Effector CD8-positive, alpha-beta T cell (primary cell): ENCODE results near the gene KLF5.

Experiments used
- DNase-seq: peaks from one replicate; lab custom pipeline; 2025; lab: John Stamatoyannopoulos, UW

The KLF5 gene

GRCh38 chr13:73059460-73060250, 850 bp downstream of the KLF5 start:
- DNase-seq: peak; percentile 5

GRCh38 chr13:73060251-73061160, 1.7 kb downstream of the KLF5 start:
- DNase-seq: no peak

DNA sequence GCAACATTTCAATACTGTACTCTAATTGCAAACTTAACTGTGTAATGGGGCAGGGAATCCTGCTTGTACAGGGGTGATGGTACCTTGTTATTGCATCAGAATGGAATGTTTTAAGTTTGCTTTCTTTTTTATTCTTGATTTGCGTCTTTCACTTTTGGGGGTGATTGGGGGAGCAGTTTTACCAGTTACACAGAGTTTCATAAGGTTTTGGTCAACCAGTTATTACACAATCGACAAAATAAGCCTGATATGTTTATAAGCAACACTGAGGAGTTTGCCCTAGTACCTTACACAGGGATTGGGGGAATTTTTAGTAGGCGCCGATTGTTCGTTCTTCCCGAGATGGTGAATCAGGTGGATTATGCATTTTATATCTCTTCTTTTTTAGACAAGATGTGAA, 2.7 kb downstream of the KLF5 start:
- DNase-seq: no peak

DNA sequence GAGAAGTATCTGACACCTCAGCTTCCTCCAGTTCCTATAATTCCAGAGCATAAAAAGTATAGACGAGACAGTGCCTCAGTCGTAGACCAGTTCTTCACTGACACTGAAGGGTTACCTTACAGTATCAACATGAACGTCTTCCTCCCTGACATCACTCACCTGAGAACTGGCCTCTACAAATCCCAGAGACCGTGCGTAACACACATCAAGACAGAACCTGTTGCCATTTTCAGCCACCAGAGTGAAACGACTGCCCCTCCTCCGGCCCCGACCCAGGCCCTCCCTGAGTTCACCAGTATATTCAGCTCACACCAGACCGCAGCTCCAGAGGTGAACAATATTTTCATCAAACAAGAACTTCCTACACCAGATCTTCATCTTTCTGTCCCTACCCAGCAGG, 3.1 kb downstream of the KLF5 start:
- DNase-seq: no peak

- DNase-seq: no peak
Measured at GRCh38 chr13:73062468-73062867, 3.7 kb downstream of the KLF5 start.

DNA sequence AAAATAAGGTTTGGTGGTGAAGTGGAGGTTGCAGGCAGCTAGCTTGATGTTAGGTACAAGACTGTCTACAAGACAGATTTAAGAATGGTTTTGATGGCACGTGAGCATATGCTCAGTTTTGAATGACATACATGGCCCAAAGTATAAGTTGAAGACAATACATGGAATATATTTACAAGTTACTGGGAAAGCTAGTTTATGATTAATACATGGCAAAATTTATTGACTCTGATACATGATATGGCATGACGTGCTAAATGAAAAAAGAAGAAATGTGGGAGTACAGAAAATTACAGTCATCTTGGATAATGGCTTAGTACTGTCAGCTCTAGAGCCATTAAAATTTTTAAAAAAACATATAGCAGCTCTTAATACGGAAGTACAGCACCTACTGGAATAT, 4.4 kb downstream of the KLF5 start:
- DNase-seq: no peak

DNA sequence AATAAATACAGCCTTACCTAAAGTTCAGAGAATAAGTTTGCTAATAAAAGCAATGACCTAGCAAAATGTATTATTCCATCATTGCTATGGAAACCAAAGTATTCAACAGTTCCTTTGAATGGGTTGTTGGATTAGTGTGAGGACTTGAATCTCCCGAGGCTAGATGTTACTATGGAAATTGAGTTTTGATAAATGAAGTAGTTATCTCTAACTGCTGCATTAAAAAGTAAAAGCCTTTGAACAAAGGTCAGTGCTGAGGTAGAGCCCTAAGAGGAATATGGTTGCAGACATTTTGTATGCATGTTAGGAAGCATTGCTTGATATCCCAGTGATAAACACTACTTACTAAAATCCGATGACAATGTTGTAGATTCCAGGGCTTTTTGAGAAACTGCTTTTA, 6.2 kb downstream of the KLF5 start:
- no peak for DNase-seq

- DNase-seq: no peak
Measured at GRCh38 chr13:73065665-73066340, 7.0 kb downstream of the KLF5 start.

GRCh38 chr13:73069206-73069805, 10.5 kb downstream of the KLF5 start:
- no peak for DNase-seq

DNA sequence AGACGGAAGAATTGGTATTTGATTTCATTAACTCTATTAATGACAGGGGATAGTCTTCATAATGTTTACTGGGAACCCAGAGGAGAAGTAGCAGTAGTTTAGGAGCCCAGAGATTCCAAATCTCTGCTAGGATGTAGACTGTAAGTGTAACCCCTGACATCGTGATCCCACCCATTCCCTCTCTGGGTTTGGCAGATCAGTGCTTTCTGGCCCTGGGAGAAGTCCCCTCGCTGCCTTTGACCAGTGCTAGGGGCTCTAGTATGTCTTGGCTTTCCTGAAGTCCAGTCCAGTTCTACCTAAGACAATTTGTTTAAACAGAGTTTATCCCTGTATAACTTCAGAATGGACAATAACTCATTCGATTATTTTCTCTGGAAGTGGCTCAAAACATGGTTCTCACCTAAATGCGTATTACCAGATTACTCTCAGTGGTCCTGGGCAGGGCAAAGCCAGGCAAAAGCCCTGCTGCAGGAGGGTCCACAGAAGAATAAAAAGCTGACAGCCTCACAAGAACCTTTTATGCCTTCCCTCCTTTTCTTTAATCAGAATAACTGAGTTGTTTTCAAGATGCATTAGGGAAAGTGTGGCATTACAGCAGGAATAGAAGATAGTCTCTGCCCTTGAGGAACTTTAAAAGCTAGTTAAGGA, 11.8 kb downstream of the KLF5 start:
- DNase-seq: no peak

GRCh38 chr13:73072239-73072900, 13.6 kb downstream of the KLF5 start:
- DNase-seq: no peak

- DNase-seq: no peak
Measured at GRCh38 chr13:73073050-73073449, 14.2 kb downstream of the KLF5 start.

DNA sequence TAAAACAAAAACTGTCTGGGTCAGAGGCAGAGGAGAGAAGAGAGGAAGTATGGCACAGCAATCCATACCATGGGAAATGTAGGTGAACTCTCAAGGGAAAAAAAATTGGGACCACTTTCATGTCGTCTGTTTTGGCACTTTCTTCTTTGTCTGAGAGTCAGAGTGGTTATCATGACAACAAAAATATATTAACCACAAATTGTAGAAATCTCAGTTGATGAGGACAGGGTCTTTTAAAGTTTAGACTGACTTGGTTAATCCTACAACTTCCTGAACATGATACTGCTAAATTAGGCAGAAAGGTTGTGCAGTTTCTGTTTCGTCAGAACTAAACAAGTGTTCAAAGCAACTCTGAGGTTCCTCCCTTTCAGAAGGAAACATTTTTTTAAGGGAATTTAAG, 15.2 kb downstream of the KLF5 start:
- DNase-seq: no peak

GRCh38 chr13:73074926-73075325, 16.1 kb downstream of the KLF5 start:
- no peak for DNase-seq

DNA sequence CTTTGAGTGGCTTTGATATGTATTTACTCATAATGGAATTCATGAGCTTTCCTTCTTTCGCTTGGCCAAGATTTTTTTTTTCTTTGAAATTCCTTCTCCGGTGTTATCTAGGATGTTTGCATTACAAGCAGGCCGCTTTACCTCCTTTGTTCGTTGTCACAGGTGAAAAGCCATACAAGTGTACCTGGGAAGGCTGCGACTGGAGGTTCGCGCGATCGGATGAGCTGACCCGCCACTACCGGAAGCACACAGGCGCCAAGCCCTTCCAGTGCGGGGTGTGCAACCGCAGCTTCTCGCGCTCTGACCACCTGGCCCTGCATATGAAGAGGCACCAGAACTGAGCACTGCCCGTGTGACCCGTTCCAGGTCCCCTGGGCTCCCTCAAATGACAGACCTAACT, 16.7 kb downstream of the KLF5 start:
- no peak for DNase-seq

- DNase-seq: no peak
Measured at GRCh38 chr13:73075954-73076353, 17.1 kb downstream of the KLF5 start.

- no peak for DNase-seq
Measured at GRCh38 chr13:73077865-73078264, 19.1 kb downstream of the KLF5 start.

DNA sequence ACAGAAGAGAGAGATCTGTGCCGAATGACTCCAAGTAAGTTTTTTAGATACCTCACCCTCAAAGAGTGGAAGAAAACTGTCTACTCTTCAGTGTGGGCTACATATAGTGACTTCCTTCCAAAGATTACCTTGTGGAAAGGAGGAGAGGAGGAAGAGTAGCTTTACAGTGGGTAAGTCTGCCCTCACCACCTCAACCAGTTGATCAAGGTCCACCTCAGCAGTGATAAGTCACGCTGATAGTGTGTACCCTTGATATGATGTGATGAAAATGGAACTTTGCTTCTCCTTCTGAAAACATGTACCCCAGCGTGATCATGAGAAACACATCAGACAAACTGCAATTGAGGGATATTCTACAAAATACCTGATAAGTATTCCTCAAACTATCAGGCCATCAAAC, 20.6 kb downstream of the KLF5 start:
- no peak for DNase-seq

- DNase-seq: no peak
Measured at GRCh38 chr13:73081256-73081915, 22.6 kb downstream of the KLF5 start.

DNA sequence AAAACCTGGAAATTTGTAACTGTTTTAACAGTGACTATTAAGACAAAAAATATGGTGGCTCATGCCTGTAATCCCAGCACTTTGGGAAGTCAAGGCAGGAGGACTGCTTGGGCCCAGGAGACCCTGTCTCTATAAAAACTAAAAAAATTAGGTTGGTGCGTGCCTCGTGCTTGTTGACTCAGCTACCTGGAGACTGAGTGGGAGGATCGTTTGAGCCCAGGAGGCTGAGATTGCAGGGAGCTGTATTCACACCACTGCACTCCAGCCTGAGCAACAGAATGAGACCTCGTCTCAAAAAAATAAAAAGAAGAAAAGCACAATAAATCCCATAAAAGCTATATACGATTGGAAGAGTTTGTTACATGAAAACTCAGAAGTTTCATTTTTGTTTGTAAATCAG, 23.7 kb downstream of the KLF5 start:
- DNase-seq: no peak

DNA sequence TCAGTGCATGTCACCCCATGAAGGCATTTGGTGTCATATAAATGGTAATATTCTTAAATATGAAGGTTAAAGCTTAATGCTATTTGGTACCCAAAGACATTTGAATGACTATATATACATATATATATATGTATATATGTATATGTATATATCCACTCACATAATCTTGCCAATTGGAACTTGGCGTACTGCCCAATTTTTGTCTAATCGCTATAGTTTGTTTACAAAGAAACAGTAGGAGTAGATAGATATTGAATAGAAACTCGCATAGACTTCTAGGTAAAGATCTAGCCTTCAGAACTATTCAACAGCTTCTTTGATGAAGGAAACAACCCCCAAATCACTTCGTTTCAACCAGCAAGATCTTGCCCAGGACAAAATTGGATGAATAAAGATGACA, 24.1 kb downstream of the KLF5 start:
- DNase-seq: no peak
